ENCODE results near the gene TIMM9.

TIMM9 gene

DNA sequence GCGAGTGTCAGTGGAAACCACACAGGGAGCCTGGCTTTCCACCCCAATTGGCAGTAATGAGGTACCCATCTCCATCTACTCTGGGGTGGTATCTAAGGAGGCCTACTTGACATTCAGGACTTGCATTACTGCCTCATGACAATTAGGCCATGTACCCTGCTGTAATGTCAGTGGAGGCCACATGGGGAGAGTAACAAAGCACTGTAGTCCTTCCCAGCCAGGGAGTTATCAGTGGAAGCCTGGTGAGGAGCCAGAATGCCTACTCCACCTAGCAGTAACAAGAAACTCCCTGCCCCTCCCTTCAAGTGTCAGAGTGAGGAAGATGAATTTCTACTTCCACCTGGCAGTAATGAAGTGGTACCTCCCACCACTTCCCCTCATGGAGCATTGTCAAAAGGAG is 12.5 kb downstream of the TIMM9 start:
- H3K4me3 ChIP-seq (ENCODE audit: low read depth, low read length) = no peak overlapping the region
- TF ChIP-seq MAX (IDR thresholded peaks at IDR 0.05; ENCODE audit: low read depth, low read length) = no peak
- no peak for TF ChIP-seq POLR2A (IDR thresholded peaks at IDR 0.05; ENCODE audit: extremely low read depth, insufficient read length)
- no peak for TF ChIP-seq MYC (IDR thresholded peaks at IDR 0.05; ENCODE audit: low read depth, low read length)
- TF ChIP-seq, protein P1, sequence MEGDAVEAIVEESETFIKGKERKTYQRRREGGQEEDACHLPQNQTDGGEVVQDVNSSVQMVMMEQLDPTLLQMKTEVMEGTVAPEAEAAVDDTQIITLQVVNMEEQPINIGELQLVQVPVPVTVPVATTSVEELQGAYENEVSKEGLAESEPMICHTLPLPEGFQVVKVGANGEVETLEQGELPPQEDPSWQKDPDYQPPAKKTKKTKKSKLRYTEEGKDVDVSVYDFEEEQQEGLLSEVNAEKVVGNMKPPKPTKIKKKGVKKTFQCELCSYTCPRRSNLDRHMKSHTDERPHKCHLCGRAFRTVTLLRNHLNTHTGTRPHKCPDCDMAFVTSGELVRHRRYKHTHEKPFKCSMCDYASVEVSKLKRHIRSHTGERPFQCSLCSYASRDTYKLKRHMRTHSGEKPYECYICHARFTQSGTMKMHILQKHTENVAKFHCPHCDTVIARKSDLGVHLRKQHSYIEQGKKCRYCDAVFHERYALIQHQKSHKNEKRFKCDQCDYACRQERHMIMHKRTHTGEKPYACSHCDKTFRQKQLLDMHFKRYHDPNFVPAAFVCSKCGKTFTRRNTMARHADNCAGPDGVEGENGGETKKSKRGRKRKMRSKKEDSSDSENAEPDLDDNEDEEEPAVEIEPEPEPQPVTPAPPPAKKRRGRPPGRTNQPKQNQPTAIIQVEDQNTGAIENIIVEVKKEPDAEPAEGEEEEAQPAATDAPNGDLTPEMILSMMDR (IDR thresholded peaks at IDR 0.05; ENCODE audit: low read depth, low read length) = no peak
- DNase-seq (ENCODE audit: low read depth) = no peak

GRCh38 chr14:58408681-58409215 is 18.6 kb downstream of the TIMM9 start:
- no peak overlapping the region for H3K4me3 ChIP-seq (ENCODE audit: low read depth, low read length)
- TF ChIP-seq MAX (IDR thresholded peaks at IDR 0.05; ENCODE audit: low read depth, low read length) (no peak), POLR2A (IDR thresholded peaks at IDR 0.05; ENCODE audit: extremely low read depth, insufficient read length) (no peak), MYC (IDR thresholded peaks at IDR 0.05; ENCODE audit: low read depth, low read length) (no peak)
- TF ChIP-seq, protein P1 (IDR thresholded peaks at IDR 0.05; ENCODE audit: low read depth, low read length) = no peak
- no peak for DNase-seq (ENCODE audit: low read depth)

DNA sequence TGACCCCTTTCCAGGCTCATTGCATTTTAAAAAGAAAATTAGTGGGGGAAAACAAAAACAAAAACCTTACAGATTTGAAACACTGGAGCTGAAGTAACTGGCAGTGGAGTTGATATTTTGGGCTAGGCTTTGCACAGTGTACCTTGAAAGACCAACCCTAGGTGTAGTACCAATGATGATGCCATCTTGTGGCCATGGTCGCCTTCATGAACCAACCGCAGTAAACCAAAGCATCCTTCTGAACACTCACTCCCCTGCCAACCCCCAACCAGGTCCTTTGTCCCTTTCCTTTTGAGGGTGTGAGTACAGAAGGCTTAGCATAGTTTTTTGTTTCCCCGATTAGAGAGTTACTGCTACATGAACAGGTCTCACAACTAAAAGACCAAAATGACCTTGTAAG is 25.7 kb downstream of the TIMM9 start:
- DNase-seq (ENCODE audit: low read depth) = peak; percentile 8
- H3K4me3 ChIP-seq (ENCODE audit: low read depth, low read length) = no peak overlapping the region
- TF ChIP-seq POLR2A (IDR thresholded peaks at IDR 0.05; ENCODE audit: extremely low read depth, insufficient read length) (no peak), MAX (IDR thresholded peaks at IDR 0.05; ENCODE audit: low read depth, low read length) (no peak)

GRCh38 chr14:58398895-58399294 is 28.4 kb downstream of the TIMM9 start:
- no peak overlapping the region for H3K4me3 ChIP-seq (ENCODE audit: low read depth, low read length)
- TF ChIP-seq, protein P1 (IDR thresholded peaks at IDR 0.05; ENCODE audit: low read depth, low read length) = no peak
- TF ChIP-seq MAX (IDR thresholded peaks at IDR 0.05; ENCODE audit: low read depth, low read length) (no peak), MYC (IDR thresholded peaks at IDR 0.05; ENCODE audit: low read depth, low read length) (no peak), POLR2A (IDR thresholded peaks at IDR 0.05; ENCODE audit: extremely low read depth, insufficient read length) (no peak)
- DNase-seq (ENCODE audit: low read depth) = no peak

- DNase-seq (ENCODE audit: low read depth) = no peak
- H3K4me3 ChIP-seq (ENCODE audit: low read depth, low read length) = no peak overlapping the region
- TF ChIP-seq, protein P1 (IDR thresholded peaks at IDR 0.05; ENCODE audit: low read depth, low read length) = no peak
- no peak for TF ChIP-seq POLR2A (IDR thresholded peaks at IDR 0.05; ENCODE audit: extremely low read depth, insufficient read length)
- no peak for TF ChIP-seq MYC (IDR thresholded peaks at IDR 0.05; ENCODE audit: low read depth, low read length)
- TF ChIP-seq MAX (IDR thresholded peaks at IDR 0.05; ENCODE audit: low read depth, low read length) = no peak
Measured at GRCh38 chr14:58398495-58398894, 28.8 kb downstream of the TIMM9 start.

GRCh38 chr14:58397156-58397555 is 30.2 kb downstream of the TIMM9 start:
- DNase-seq (ENCODE audit: low read depth) = no peak
- H3K4me3 ChIP-seq (ENCODE audit: low read depth, low read length) = no peak overlapping the region
- TF ChIP-seq POLR2A (IDR thresholded peaks at IDR 0.05; ENCODE audit: extremely low read depth, insufficient read length) (no peak), MYC (IDR thresholded peaks at IDR 0.05; ENCODE audit: low read depth, low read length) (no peak), MAX (IDR thresholded peaks at IDR 0.05; ENCODE audit: low read depth, low read length) (no peak)
- TF ChIP-seq, protein P1 (IDR thresholded peaks at IDR 0.05; ENCODE audit: low read depth, low read length) = no peak

Data from NB4 (cell line).